HEK293T (cell line): ENCODE measurements around the gene TTLL6.

Experiments used
- CTCF ChIA-PET: fragments of 350-600 bp; formaldehyde crosslinking; extraction: SDS; loops from one replicate; lab custom pipeline; 2021; ENCODE audit warnings: antibody characterized with exemption, inconsistent platforms; lab: Yijun Ruan, JAX
- POLR2A ChIA-PET: fragments of 350-600 bp; formaldehyde crosslinking; extraction: SDS; loops from one replicate; lab custom pipeline; 2020; ENCODE audit warnings: antibody characterized with exemption, inconsistent platforms; lab: Yijun Ruan, JAX
- DNase-seq: peaks from one replicate; pipeline ENCODE4 v3.0.0; 2012; ENCODE audit warnings: mixed read lengths; ENCODE audit errors: extremely low spot score
- ARNT ChIP-seq: fragments of 450-650 bp; IDR thresholded peaks from 2 replicates; pipeline ENCODE4 v1.6.1; 2017; ENCODE audit warnings: mild to moderate bottlenecking
- BHLHE40 ChIP-seq: fragments of 450-650 bp; IDR thresholded peaks from 2 replicates; pipeline ENCODE4 v1.6.1; 2016; ENCODE audit warnings: mild to moderate bottlenecking, moderate library complexity, borderline replicate concordance
- CTBP1 ChIP-seq: fragments of 450-650 bp; IDR thresholded peaks from 2 replicates; pipeline ENCODE4 v1.6.1; 2016; ENCODE audit warnings: borderline replicate concordance
- ELF4 ChIP-seq: fragments of 450-650 bp; IDR thresholded peaks from 2 replicates; pipeline ENCODE4 v1.6.1; 2017; ENCODE audit warnings: antibody characterized with exemption
- FOXA1 ChIP-seq: fragments of 450-650 bp; IDR thresholded peaks from 2 replicates; pipeline ENCODE4 v1.6.1; 2016; ENCODE audit warnings: mild to moderate bottlenecking
- FOXK2 ChIP-seq: fragments of 450-650 bp; IDR thresholded peaks from 2 replicates; pipeline ENCODE4 v1.6.1; 2016; ENCODE audit warnings: mild to moderate bottlenecking
- FOXM1 ChIP-seq: fragments of 450-650 bp; IDR thresholded peaks from 2 replicates; pipeline ENCODE4 v1.6.1; 2017; ENCODE audit warnings: mild to moderate bottlenecking, borderline replicate concordance
- HDGF ChIP-seq: fragments of 450-650 bp; IDR thresholded peaks from 2 replicates; pipeline ENCODE4 v1.6.1; 2017; ENCODE audit warnings: antibody characterized with exemption, borderline replicate concordance
- L3MBTL2 ChIP-seq: fragments of 450-650 bp; conservative IDR thresholded peaks from 2 replicates; pipeline ENCODE4 v1.6.1; 2016; ENCODE audit warnings: mild to moderate bottlenecking
- LEF1 ChIP-seq: fragments of 450-650 bp; IDR thresholded peaks from 2 replicates; pipeline ENCODE4 v1.6.1; 2017; ENCODE audit warnings: mild to moderate bottlenecking, borderline replicate concordance
- NFRKB ChIP-seq: fragments of 450-650 bp; IDR thresholded peaks from 2 replicates; pipeline ENCODE4 v1.6.1; 2016; ENCODE audit warnings: mild to moderate bottlenecking, moderate library complexity
- SP1 ChIP-seq: fragments of 450-650 bp; IDR thresholded peaks from 2 replicates; pipeline ENCODE4 v1.6.1; 2017
- SUZ12 ChIP-seq: fragments of 450-650 bp; IDR thresholded peaks from 2 replicates; pipeline ENCODE4 v1.6.1; 2016; ENCODE audit warnings: mild to moderate bottlenecking
- TARDBP ChIP-seq: fragments of 450-650 bp; IDR thresholded peaks from 2 replicates; pipeline ENCODE4 v1.6.1; 2016
- ZNF384 ChIP-seq: fragments of 450-650 bp; IDR thresholded peaks from 2 replicates; pipeline ENCODE4 v1.6.1; 2016
- TF ChIP-seq, protein P1 (sequence below): fragments of 450-650 bp; IDR thresholded peaks from 2 replicates; pipeline ENCODE4 v1.6.1; 2016

Gene TTLL6

GRCh38 chr17:48740537-48740936, 76.5 kb downstream of the TTLL6 start:
- no peak for DNase-seq
- CTCF ChIA-PET: no interaction called here
- TF ChIP-seq CTBP1 (no peak), FOXA1 (no peak), NFRKB (no peak), ZNF384 (no peak), HDGF (no peak), ARNT (no peak)
- TF ChIP-seq, protein P1, sequence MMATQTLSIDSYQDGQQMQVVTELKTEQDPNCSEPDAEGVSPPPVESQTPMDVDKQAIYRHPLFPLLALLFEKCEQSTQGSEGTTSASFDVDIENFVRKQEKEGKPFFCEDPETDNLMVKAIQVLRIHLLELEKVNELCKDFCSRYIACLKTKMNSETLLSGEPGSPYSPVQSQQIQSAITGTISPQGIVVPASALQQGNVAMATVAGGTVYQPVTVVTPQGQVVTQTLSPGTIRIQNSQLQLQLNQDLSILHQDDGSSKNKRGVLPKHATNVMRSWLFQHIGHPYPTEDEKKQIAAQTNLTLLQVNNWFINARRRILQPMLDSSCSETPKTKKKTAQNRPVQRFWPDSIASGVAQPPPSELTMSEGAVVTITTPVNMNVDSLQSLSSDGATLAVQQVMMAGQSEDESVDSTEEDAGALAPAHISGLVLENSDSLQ: no peak
- POLR2A ChIA-PET: no interaction called here

DNA sequence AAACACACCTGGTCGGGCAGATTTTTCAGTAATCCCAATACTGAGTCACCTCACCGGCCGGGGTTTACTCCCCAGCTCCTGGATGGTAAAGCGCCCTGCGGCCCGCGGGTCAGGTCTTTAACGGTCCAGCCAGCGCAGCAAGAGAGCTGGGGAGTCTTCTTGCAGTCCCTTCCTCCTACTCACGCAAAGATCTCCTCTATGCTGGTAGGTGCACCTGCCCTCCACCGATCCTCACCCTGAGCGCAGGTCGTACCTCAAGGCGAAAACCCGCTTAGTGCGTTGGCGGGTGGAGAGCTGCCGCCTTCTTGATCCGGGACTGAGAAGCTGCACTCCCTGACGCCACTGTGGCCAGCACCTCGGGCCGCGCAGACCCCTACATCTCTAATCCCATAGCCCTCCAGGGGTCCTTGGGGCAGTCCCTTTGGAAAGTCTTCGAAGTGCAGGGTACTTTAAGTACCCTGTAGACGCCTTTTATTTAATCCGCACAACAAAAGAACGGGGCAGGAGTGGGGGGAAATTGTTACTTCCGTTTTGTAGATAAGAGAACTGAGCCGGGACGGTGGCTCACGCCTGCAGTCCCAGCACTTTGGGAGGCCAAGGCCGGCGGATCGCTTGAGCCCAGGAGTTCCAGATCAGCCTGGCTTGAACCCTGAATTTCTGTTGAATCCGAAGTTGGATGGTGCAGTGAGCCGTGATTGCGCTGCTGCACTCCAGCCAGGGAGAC, 78.1 kb downstream of the TTLL6 start:
- TF ChIP-seq ZNF384: no peak
- no peak for TF ChIP-seq BHLHE40
- no peak for TF ChIP-seq HDGF
- no peak for TF ChIP-seq NFRKB
- TF ChIP-seq LEF1: no peak
- TF ChIP-seq FOXK2: no peak
- TF ChIP-seq FOXM1: no peak
- TF ChIP-seq TARDBP: no peak
- TF ChIP-seq, protein P1: no peak
- no peak for TF ChIP-seq SP1
- TF ChIP-seq FOXA1: no peak
- no peak for TF ChIP-seq ELF4
- TF ChIP-seq L3MBTL2: no peak
- TF ChIP-seq CTBP1: no peak
- no peak for DNase-seq
- POLR2A ChIA-PET: interaction anchor here (1.1 to 1.9 kb wide), 2 partner anchors 10 kb away, joined by 7 to 18 read pairs; partner anchors contain the start of gene HOXB13
- CTCF ChIA-PET: interaction anchor here (0.5 kb wide), 1 partner anchor 142 kb away, joined by 4 read pairs; no protein-coding TSS in a partner anchor

GRCh38 chr17:48738424-48738802, 78.6 kb downstream of the TTLL6 start:
- DNase-seq: no peak
- TF ChIP-seq, protein P1: no peak
- TF ChIP-seq FOXA1 (no peak), LEF1 (no peak), NFRKB (no peak), ARNT (no peak), CTBP1 (no peak), SP1 (no peak), FOXK2 (no peak), L3MBTL2 (no peak)
- ChIA-PET CTCF (interaction anchor here (0.5 to 1.6 kb wide), 3 partner anchors 14 to 142 kb away, joined by 4 to 7 read pairs (median 4); no protein-coding TSS in a partner anchor), POLR2A (interaction anchor here (0.9 to 1.9 kb wide), 2 partner anchors 9 to 20 kb away, joined by 3 to 18 read pairs; partner anchors contain the start of gene HOXB13)

GRCh38 chr17:48737330-48738043, 79.5 kb downstream of the TTLL6 start:
- POLR2A ChIA-PET: interaction anchor here (0.9 to 1.9 kb wide), 2 partner anchors 8 to 19 kb away, joined by 3 to 18 read pairs; partner anchors contain the start of gene HOXB13
- CTCF ChIA-PET: interaction anchor here (0.6 to 1.6 kb wide), 4 partner anchors 9 to 67 kb away, joined by 3 to 7 read pairs (median 4); partner anchors contain the start of gene HOXB13
- no peak for DNase-seq
- no peak for TF ChIP-seq ZNF384
- TF ChIP-seq, protein P1: no peak
- no peak for TF ChIP-seq ELF4
- no peak for TF ChIP-seq CTBP1
- TF ChIP-seq FOXM1: no peak
- no peak for TF ChIP-seq LEF1
- no peak for TF ChIP-seq SUZ12
- no peak for TF ChIP-seq TARDBP
- TF ChIP-seq BHLHE40: no peak
- no peak for TF ChIP-seq HDGF
- no peak for TF ChIP-seq FOXK2
- TF ChIP-seq NFRKB: no peak
- TF ChIP-seq FOXA1: no peak
- no peak for TF ChIP-seq L3MBTL2
- TF ChIP-seq ARNT: no peak
- TF ChIP-seq SP1: no peak

- ChIA-PET POLR2A (interaction anchor here (0.8 to 1.6 kb wide), 2 partner anchors 9 to 11 kb away, joined by 3 to 4 read pairs; no protein-coding TSS in a partner anchor), CTCF (no interaction called here)
- no peak for DNase-seq
- no peak for TF ChIP-seq FOXA1
- no peak for TF ChIP-seq LEF1
- TF ChIP-seq FOXK2: no peak
- TF ChIP-seq CTBP1: no peak
- no peak for TF ChIP-seq ELF4
- no peak for TF ChIP-seq NFRKB
- TF ChIP-seq ZNF384: no peak
- TF ChIP-seq, protein P1: no peak
- no peak for TF ChIP-seq BHLHE40
Observed at GRCh38 chr17:48735062-48735351, 82.0 kb downstream of the TTLL6 start.
